Globus pallidus (tissue), 1 donor: ENCODE data around the gene LRFN3.
"Not testable (repeated sequence)": the region's sequence is repeated elsewhere in the genome, so short reads cannot be mapped to it uniquely, and the experiment has no call there.

ENCODE experiments used
- DNase-seq: peaks from one replicate; pipeline ENCODE4 v3.0.0-alpha.2; 2015; ENCODE audit warnings: low spot score

The LRFN3 gene

GRCh38 chr19:35935911-35936737 is at the start of gene LRFN3:
Gene LRFN3 (plus strand): TSS chr19:35936374. CDS start chr19:35939426, 3,052 bp downstream.
- DNase-seq: peak; percentile 66

- no peak for DNase-seq
Measured at GRCh38 chr19:35887197-35887596, 49.0 kb upstream of the LRFN3 start.

GRCh38 chr19:35888398-35888797 is 47.8 kb upstream of the LRFN3 start:
- no peak for DNase-seq

- DNase-seq: no peak
Measured at GRCh38 chr19:35889370-35890112, 46.6 kb upstream of the LRFN3 start.

- DNase-seq: no peak
Measured at GRCh38 chr19:35890113-35890650, 46.0 kb upstream of the LRFN3 start.

- DNase-seq: not testable (repeated sequence)
Measured at GRCh38 chr19:35891819-35892218, 44.4 kb upstream of the LRFN3 start.

- no peak for DNase-seq
Measured at GRCh38 chr19:35894342-35894741, 41.8 kb upstream of the LRFN3 start.

- no peak for DNase-seq
Measured at GRCh38 chr19:35895911-35896642, 40.1 kb upstream of the LRFN3 start.

GRCh38 chr19:35896643-35897040 is 39.5 kb upstream of the LRFN3 start:
- no peak for DNase-seq

- no peak for DNase-seq
Measured at GRCh38 chr19:35897706-35898451, 38.3 kb upstream of the LRFN3 start.

- DNase-seq: no peak
Measured at GRCh38 chr19:35898499-35898809, 37.7 kb upstream of the LRFN3 start.

GRCh38 chr19:35899547-35900214 is 36.5 kb upstream of the LRFN3 start:
- peak; percentile 54 for DNase-seq

- no peak for DNase-seq
Measured at GRCh38 chr19:35901055-35901644, 35.0 kb upstream of the LRFN3 start.

GRCh38 chr19:35901854-35902661 is 34.1 kb upstream of the LRFN3 start, which contains the start of gene HCST:
Gene HCST (plus strand): TSS chr19:35902529. CDS start chr19:35902594, 65 bp downstream.
- no peak for DNase-seq

GRCh38 chr19:35902870-35903475 is 33.2 kb upstream of the LRFN3 start:
- DNase-seq: no peak

GRCh38 chr19:35903550-35904179 is 32.5 kb upstream of the LRFN3 start:
- DNase-seq: peak; percentile 66

- peak; percentile 33 for DNase-seq
Measured at GRCh38 chr19:35904311-35905068, 31.7 kb upstream of the LRFN3 start.

GRCh38 chr19:35905178-35905727 is 30.9 kb upstream of the LRFN3 start:
- no peak for DNase-seq
